ENCODE measurements around the gene ALG9.

- no peak for TF ChIP-seq CTCF (conservative IDR thresholded peaks at IDR 0.05)
- TF ChIP-seq ZFX (IDR thresholded peaks at IDR 0.05): no peak
Measured at GRCh38 chr11:111808063-111808588, 63.3 kb downstream of the ALG9 start.

Data from C4-2B (cell line).